T-cell (primary cell): ENCODE measurements around the gene PRPF4. TPM values are rescaled to one million over a fixed set of nuclear protein-coding genes. Genes with fewer than 3 reads are reported as not detected.
"Not testable (repeated sequence)": the region's sequence is repeated elsewhere in the genome, so short reads cannot be mapped to it uniquely, and the experiment has no call there.

Experiments used
- ATAC-seq, 4 experiments: fragments of 200-7000 bp in 3 of 4; fragments of 150-1000 bp in 1 of 4; cut with Tn5 transposase; replicated peaks in 1 of 4; 1 replicate in 3 of 4; 2 replicates in 1 of 4; pipeline ENCODE4 v1.10.0; 2021; ENCODE audit warnings: moderate library complexity in 3 of 4, mild to moderate bottlenecking in 2 of 4, moderate number of reproducible peaks in 1 of 4
- CTCF ChIA-PET, 2 donors: fragments of 300-600 bp; sonication (Branson Sonifier 250); formaldehyde crosslinking; loops; one replicate each; lab custom pipeline; 2022; ENCODE audit warnings: antibody characterized with exemption in 2 of 2; lab: Charles Lee
- POLR2A ChIA-PET, 2 donors: fragments of 300-600 bp; sonication (Branson Sonifier 250); formaldehyde crosslinking; loops; one replicate each; lab custom pipeline; 2022; ENCODE audit warnings: antibody characterized with exemption in 2 of 2; lab: Charles Lee
- DNase-seq, 35 experiments: peaks; one replicate each; pipeline versions ENCODE4 v3.0.0 to v3.0.0-alpha.2; 2013 to 2023
- H3K27ac ChIP-seq: one replicate; pipeline ENCODE4 v1.5.1; 2013; ENCODE audit warnings: low read length
- H3K27me3 ChIP-seq, 2 experiments: replicated peaks in 1 of 2; 1 replicate in 1 of 2; 2 replicates in 1 of 2; pipeline versions ENCODE4 v1.6.1 to v1.7.0; 2013; ENCODE audit warnings: low read length in 1 of 2, mixed read lengths in 1 of 2; ENCODE audit not compliant: control insufficient read depth in 2 of 2, insufficient read depth in 2 of 2; ENCODE audit errors: extremely low read depth in 1 of 2
- H3K36me3 ChIP-seq, 2 donors: 1 replicate in 1 of 2; 2 replicates in 1 of 2; pipeline versions ENCODE4 v1.6.1 to v1.7.0; 2013; ENCODE audit warnings: low read length in 1 of 2; ENCODE audit not compliant: control insufficient read depth in 2 of 2, insufficient read depth in 1 of 2; ENCODE audit errors: extremely low read depth in 1 of 2
- H3K4me1 ChIP-seq, 2 experiments: 1 replicate in 1 of 2; 2 replicates in 1 of 2; pipeline versions ENCODE4 v1.6.1 to v1.7.0; 2013; ENCODE audit warnings: low read length in 2 of 2, mixed read lengths in 1 of 2; ENCODE audit not compliant: insufficient read depth in 2 of 2, control insufficient read depth in 1 of 2; ENCODE audit errors: extremely low read depth in 1 of 2
- H3K4me3 ChIP-seq, 2 donors: 1 replicate in 1 of 2; 2 replicates in 1 of 2; pipeline versions ENCODE4 v1.5.1 to v1.7.0; 2013; ENCODE audit warnings: mild to moderate bottlenecking in 2 of 2, low read length in 1 of 2, moderate library complexity in 1 of 2; ENCODE audit not compliant: control insufficient read depth in 1 of 2; ENCODE audit errors: extremely low read depth in 1 of 2
- H3K9me3 ChIP-seq: 2 replicates; pipeline ENCODE4 v1.7.0; 2013
- H3K27ac Mint-ChIP-seq, 2 donors: one replicate each; pipeline ENCODE4 v1.8.0; 2020 to 2021; ENCODE audit warnings: mild to moderate bottlenecking in 2 of 2, mixed read lengths in 2 of 2
- H3K27me3 Mint-ChIP-seq, 2 donors: one replicate each; pipeline ENCODE4 v1.8.0; 2021 to 2022; ENCODE audit warnings: mixed read lengths in 2 of 2
- H3K36me3 Mint-ChIP-seq: one replicate; pipeline ENCODE4 v1.8.0; 2021; ENCODE audit warnings: mixed read lengths
- H3K4me1 Mint-ChIP-seq, 3 donors: one replicate each; pipeline ENCODE4 v1.8.0; 2020 to 2022; ENCODE audit warnings: mixed read lengths in 3 of 3, mild to moderate bottlenecking in 1 of 3
- H3K4me3 Mint-ChIP-seq, 3 donors: one replicate each; pipeline ENCODE4 v1.8.0; 2020 to 2022; ENCODE audit warnings: mild to moderate bottlenecking in 3 of 3, mixed read lengths in 3 of 3, moderate library complexity in 3 of 3
- H3K9me3 Mint-ChIP-seq, 3 donors: one replicate each; pipeline ENCODE4 v1.8.0; 2020 to 2022; ENCODE audit warnings: mixed read lengths in 3 of 3
- WGBS: methylation state at CpG from one replicate; pipeline ENCODE4 v1.1.5; 2013; ENCODE audit warnings: missing lambda C conversion rate; ENCODE audit not compliant: insufficient coverage; 5-methylcytosine and 5-hydroxymethylcytosine counted together
- total RNA-seq, 35 experiments: library from RNA in 6 of 35; stranded (reverse) in 6 of 35; fragments of 120-200 nt in 1 of 35; gene quantifications; one replicate each; pipeline versions ENCODE4 v1.2.1 to v1.2.4 and lab custom pipeline; 2013 to 2026

Gene PRPF4
- 10 to 100 TPM; 16.6 to 24.4 (median 21.1) TPM for total RNA-seq
- 21.4 TPM for total RNA-seq (2013)
- 31.5 to 161 (median 50.2) reads per million in 29 experiments for total RNA-seq (lab: John Stamatoyannopoulos, UW)

GRCh38 chr9:113275157-113276131, at the start of gene PRPF4, which contains the start of gene CDC26:
Gene PRPF4 (plus strand): TSS chr9:113275658. CDS start chr9:113275744, 86 bp downstream.
Gene CDC26 (minus strand): TSS chr9:113275572. CDS start chr9:113272507, 3,065 bp downstream.
- Histone ChIP-seq H3K27me3 (no peaks in the 10 kb centered on the region), H3K4me3 (peak within 1 kb of the TSS; percentile 76 to 84), H3K4me1 (peaks cover 8 to 9% of the 10 kb centered on the region in 2 experiments), H3K9me3 (no peaks in the 10 kb centered on the region), H3K27ac (peak within 1 kb of the TSS; percentile 89), H3K36me3 (peaks cover 11 to 52% of the 10 kb centered on the region in 2 donors)
- Mint-ChIP-seq H3K27me3 (no peaks in the 10 kb centered on the region), H3K4me1 (peaks cover 8 to 42% (median 32%) of the 10 kb centered on the region in 3 donors), H3K4me3 (no peak within 1 kb of the TSS), H3K36me3 (peaks cover 33% of the 10 kb centered on the region), H3K9me3 (no peaks in the 10 kb centered on the region), H3K27ac (no peak within 1 kb of the TSS)
- WGBS: under 1% methylated on average over 48 of the region's 63 CpGs
- peak; percentile 81 to 98 (median 94) for DNase-seq
- CTCF ChIA-PET: interaction anchor here (0.7 to 3.1 kb wide), 23 partner anchors 15 to 382 kb away, joined by 3 to 31 read pairs (median 6); partner anchors contain the start of genes FKBP15 (in 2 of the 2), SLC31A1 (in 2 of the 2), ALAD (in 1 of the 2) and C9orf43 (in 1 of the 2)
- peak; percentile 94 to 96 (median 95) for ATAC-seq
- POLR2A ChIA-PET: interaction anchor here in 1 of 2 donors (0.5 to 0.9 kb wide), 3 partner anchors 18 to 64 kb away, joined by 3 to 4 read pairs (median 4); partner anchors contain the start of genes FKBP15 and SLC31A1

GRCh38 chr9:113227436-113227835, 48.0 kb upstream of the PRPF4 start:
- no peak overlapping the region for H3K4me3 ChIP-seq
- DNase-seq (no peak), ATAC-seq (no peak)
- Mint-ChIP-seq H3K9me3 (no peaks in the 10 kb centered on the region), H3K36me3 (peaks cover 6% of the 10 kb centered on the region), H3K27ac (no peak overlapping the region), H3K4me3 (no peak overlapping the region), H3K4me1 (peaks cover 16 to 23% (median 19%) of the 10 kb centered on the region in 3 donors), H3K27me3 (no peaks in the 10 kb centered on the region)
- ChIA-PET CTCF (no interaction called here), POLR2A (no interaction called here)
- no peaks in the 10 kb centered on the region for H3K9me3 ChIP-seq
- H3K36me3 ChIP-seq: no peaks in the 10 kb centered on the region
- WGBS: no CpG with 5 or more reads among the region's 1 CpG
- H3K4me1 ChIP-seq: peaks cover 2 to 5% of the 10 kb centered on the region in 2 experiments
- H3K27me3 ChIP-seq: no peaks in the 10 kb centered on the region
- H3K27ac ChIP-seq: no peak overlapping the region

GRCh38 chr9:113228130-113228665, 47.3 kb upstream of the PRPF4 start:
- no peaks in the 10 kb centered on the region for H3K9me3 ChIP-seq
- no peak overlapping the region for H3K4me3 Mint-ChIP-seq
- no peaks in the 10 kb centered on the region for H3K9me3 Mint-ChIP-seq
- ATAC-seq: peak in 2 of 4 experiments; percentile 17 to 93
- ChIA-PET CTCF (no interaction called here), POLR2A (interaction anchor here in 1 of 2 donors (0.6 kb wide), 1 partner anchor 685 kb away, joined by 5 read pairs; no protein-coding TSS in a partner anchor)
- no peaks in the 10 kb centered on the region for H3K27me3 ChIP-seq
- no peak overlapping the region for H3K4me3 ChIP-seq
- H3K4me1 Mint-ChIP-seq: peaks cover 15 to 24% (median 20%) of the 10 kb centered on the region in 3 donors
- peaks cover 4 to 8% of the 10 kb centered on the region in 2 experiments for H3K4me1 ChIP-seq
- peaks cover 6% of the 10 kb centered on the region for H3K36me3 Mint-ChIP-seq
- WGBS: no CpG with 5 or more reads among the region's 3 CpGs
- H3K27ac Mint-ChIP-seq: peak overlapping the region in 1 of 2 donors; percentile 11
- H3K36me3 ChIP-seq: no peaks in the 10 kb centered on the region
- H3K27me3 Mint-ChIP-seq: no peaks in the 10 kb centered on the region
- DNase-seq: peak in 26 of 35 experiments; percentile 5 to 62 (median 26)
- no peak overlapping the region for H3K27ac ChIP-seq

GRCh38 chr9:113231701-113232100, 43.8 kb upstream of the PRPF4 start:
- no peaks in the 10 kb centered on the region for H3K36me3 ChIP-seq
- DNase-seq (no peak), ATAC-seq (no peak)
- H3K4me1 Mint-ChIP-seq: peaks cover 17 to 29% (median 28%) of the 10 kb centered on the region in 3 donors
- H3K9me3 Mint-ChIP-seq: no peaks in the 10 kb centered on the region
- H3K36me3 Mint-ChIP-seq: no peaks in the 10 kb centered on the region
- no peaks in the 10 kb centered on the region for H3K27me3 Mint-ChIP-seq
- peak overlapping the region in 1 of 3 donors; percentile 42 for H3K4me3 Mint-ChIP-seq
- no peak overlapping the region for H3K27ac Mint-ChIP-seq
- no peaks in the 10 kb centered on the region for H3K27me3 ChIP-seq
- H3K27ac ChIP-seq: no peak overlapping the region
- H3K9me3 ChIP-seq: no peaks in the 10 kb centered on the region
- CTCF ChIA-PET: interaction anchor here in 1 of 2 donors (0.6 kb wide), 2 partner anchors 41 to 427 kb away, joined by 3 read pairs; no protein-coding TSS in a partner anchor
- no CpG with 5 or more reads among the region's 2 CpGs for WGBS
- no peak overlapping the region for H3K4me3 ChIP-seq
- peaks cover 4 to 12% of the 10 kb centered on the region in 2 experiments for H3K4me1 ChIP-seq
- POLR2A ChIA-PET: interaction anchor here in 1 of 2 donors (0.6 to 0.9 kb wide), 2 partner anchors 11 to 174 kb away, joined by 3 to 4 read pairs; partner anchors contain the start of gene FKBP15

GRCh38 chr9:113235701-113236255, 39.7 kb upstream of the PRPF4 start:
- ATAC-seq, H3K27me3 ChIP-seq, H3K36me3 Mint-ChIP-seq, H3K4me1 ChIP-seq, H3K9me3 ChIP-seq, H3K27me3 Mint-ChIP-seq, DNase-seq, H3K4me3 Mint-ChIP-seq, H3K4me3 ChIP-seq, H3K27ac Mint-ChIP-seq, H3K27ac ChIP-seq, H3K36me3 ChIP-seq, H3K9me3 Mint-ChIP-seq, CTCF ChIA-PET, POLR2A ChIA-PET: not testable (repeated sequence)
- peaks cover 14 to 20% (median 19%) of the 10 kb centered on the region in 3 donors for H3K4me1 Mint-ChIP-seq
- whole genome bisulfite sequencing: 94% methylated on average over 9 of the region's 10 CpGs
